ENCODE data around the gene ZNF652.
"Not testable (repeated sequence)": the region's sequence is repeated elsewhere in the genome, so short reads cannot be mapped to it uniquely, and the experiment has no call there.

ZNF652 gene

GRCh38 chr17:49261540-49261939 is 100.5 kb downstream of the ZNF652 start:
- DNase-seq (ENCODE audit: low spot score): not testable (repeated sequence)

- DNase-seq (ENCODE audit: low spot score): no peak
Measured at GRCh38 chr17:49260817-49261291, 101.2 kb downstream of the ZNF652 start.

GRCh38 chr17:49260011-49260816 is 101.8 kb downstream of the ZNF652 start:
- peak; percentile 6 for DNase-seq (ENCODE audit: low spot score)

- DNase-seq (ENCODE audit: low spot score): no peak
Measured at GRCh38 chr17:49259663-49260010, 102.4 kb downstream of the ZNF652 start.

- no peak for DNase-seq (ENCODE audit: low spot score)
Measured at GRCh38 chr17:49258394-49258793, 103.7 kb downstream of the ZNF652 start.

GRCh38 chr17:49255125-49255524 is 106.9 kb downstream of the ZNF652 start:
- no peak for DNase-seq (ENCODE audit: low spot score)

- no peak for DNase-seq (ENCODE audit: low spot score)
Measured at GRCh38 chr17:49254066-49254465, 108.0 kb downstream of the ZNF652 start.

- DNase-seq (ENCODE audit: low spot score): no peak
Measured at GRCh38 chr17:49252148-49252695, 109.8 kb downstream of the ZNF652 start.

GRCh38 chr17:49249890-49250522 is 112.0 kb downstream of the ZNF652 start:
- no peak for DNase-seq (ENCODE audit: low spot score)

GRCh38 chr17:49249292-49249794 is 112.7 kb downstream of the ZNF652 start:
- DNase-seq (ENCODE audit: low spot score): no peak

GRCh38 chr17:49247944-49248343 is 114.1 kb downstream of the ZNF652 start:
- DNase-seq (ENCODE audit: low spot score): no peak

- no peak for DNase-seq (ENCODE audit: low spot score)
Measured at GRCh38 chr17:49244839-49245238, 117.2 kb downstream of the ZNF652 start.
